ENCODE measurements around the gene SLC39A11.

GRCh38 chr17:72684405-72685020, 408.0 kb downstream of the SLC39A11 start:
- TF ChIP-seq POLR2A (IDR thresholded peaks at IDR 0.05) = no peak
- no peak for TF ChIP-seq CTCF (IDR thresholded peaks at IDR 0.05)

Data from thyroid gland (tissue), 4 donors.